BJ (cell line): ENCODE measurements around the gene SCN4A. TPM values are rescaled to one million over a fixed set of nuclear protein-coding genes. Genes with fewer than 3 reads are reported as not detected.
"Not testable (repeated sequence)": the region's sequence is repeated elsewhere in the genome, so short reads cannot be mapped to it uniquely, and the experiment has no call there.

Experiments
- CTCF ChIA-PET: fragments of 350-600 bp; formaldehyde crosslinking; extraction: SDS; loops from one replicate; lab custom pipeline; 2021; ENCODE audit warnings: antibody characterized with exemption, inconsistent platforms; lab: Yijun Ruan, JAX
- POLR2A ChIA-PET: fragments of 300-600 bp; sonication (Branson Sonifier 250); formaldehyde crosslinking; extraction: SDS; loops from one replicate; lab custom pipeline; 2021; ENCODE audit warnings: antibody characterized with exemption; lab: Charles Lee
- DNase-seq: peaks from one replicate; pipeline ENCODE4 v3.0.0-alpha.2; 2011; ENCODE audit warnings: low read depth
- H3K27me3 ChIP-seq: 2 replicates; pipeline ENCODE4 v1.6.0; 2011; ENCODE audit warnings: low read length; ENCODE audit not compliant: control insufficient read depth, insufficient read depth
- H3K36me3 ChIP-seq: 2 replicates; pipeline ENCODE4 v1.5.1; 2011; ENCODE audit warnings: low read length; ENCODE audit not compliant: control insufficient read depth, insufficient read depth
- H3K4me3 ChIP-seq: 2 replicates; pipeline ENCODE4 v1.5.1; 2011; ENCODE audit warnings: low read depth, mild to moderate bottlenecking, control low read depth, low read length
- CTCF ChIP-seq: IDR thresholded peaks from 2 replicates; pipeline ENCODE4 v1.5.1; 2011; ENCODE audit warnings: low read depth, mild to moderate bottlenecking, control low read depth, inconsistent platforms, low read length, moderate library complexity; ENCODE audit not compliant: insufficient read depth
- polyA plus RNA-seq: library from polyadenylated mRNA; depleted of rRNA; stranded (reverse); fragments of >200 nt; gene quantifications from 2 replicates; pipeline ENCODE4 v1.2.3, GENCODE V29; 2011

Gene SCN4A
- polyA plus RNA-seq, 1 experiment, result not detected

- no peaks in the 10 kb centered on the region for H3K36me3 ChIP-seq
- no peak overlapping the region for H3K4me3 ChIP-seq
- ChIA-PET CTCF (interaction anchor here (2.0 to 7.5 kb wide), 5 partner anchors 11 to 217 kb away, joined by 10 to 139 read pairs (median 53); no protein-coding TSS in a partner anchor), POLR2A (no interaction called here)
- no peak for TF ChIP-seq CTCF
- DNase-seq, result no peak
- H3K27me3 ChIP-seq, result peaks cover 6% of the 10 kb centered on the region
Measured at GRCh38 chr17:63916566-63917185, 56.0 kb downstream of the SCN4A start.

GRCh38 chr17:63915753-63916152, 57.0 kb downstream of the SCN4A start:
- CTCF ChIA-PET, result interaction anchor here (0.7 to 7.5 kb wide), 4 partner anchors 12 to 218 kb away, joined by 3 to 139 read pairs (median 32); no protein-coding TSS in a partner anchor
- DNase-seq, result not testable (repeated sequence)

GRCh38 chr17:63914471-63914870, 58.2 kb downstream of the SCN4A start:
- TF ChIP-seq CTCF, result no peak
- no peaks in the 10 kb centered on the region for H3K36me3 ChIP-seq
- CTCF ChIA-PET, result interaction anchor here (1.9 to 7.5 kb wide), 2 partner anchors 10 to 113 kb away, joined by 5 to 139 read pairs; no protein-coding TSS in a partner anchor
- H3K4me3 ChIP-seq, result no peak overlapping the region
- POLR2A ChIA-PET, result no interaction called here
- no peak for DNase-seq
- H3K27me3 ChIP-seq, result peaks cover 12% of the 10 kb centered on the region

More at GRCh38 chr17:63915753-63916152, 57.0 kb downstream of the SCN4A start:
- H3K4me3 ChIP-seq, POLR2A ChIA-PET, H3K36me3 ChIP-seq, H3K27me3 ChIP-seq: not testable (repeated sequence)

GRCh38 chr17:63911657-63912100, 61.0 kb downstream of the SCN4A start:
- no peak for DNase-seq

GRCh38 chr17:63911041-63911635, 61.6 kb downstream of the SCN4A start, which contains the start of gene CSHL1:
TSS of gene CSHL1 (minus strand) at chr17:63911258. CDS start at chr17:63911196, 62 bp downstream.
- H3K4me3 ChIP-seq, result no peak within 1 kb of the TSS
- DNase-seq, result no peak
- H3K27me3 ChIP-seq, result peaks cover 10% of the 10 kb centered on the region
- no peak for TF ChIP-seq CTCF
- CTCF ChIA-PET, result interaction anchor here (0.6 to 4.0 kb wide), 27 partner anchors 8 to 226 kb away, joined by 3 to 27 read pairs (median 7); partner anchors contain the start of genes ERN1 and ICAM2
- POLR2A ChIA-PET, result no interaction called here
- H3K36me3 ChIP-seq, result no peaks in the 10 kb centered on the region

More at GRCh38 chr17:63911657-63912100, 61.0 kb downstream of the SCN4A start:
- Histone ChIP-seq H3K4me3 (no peak overlapping the region), H3K36me3 (no peaks in the 10 kb centered on the region), H3K27me3 (peaks cover 10% of the 10 kb centered on the region)
- TF ChIP-seq CTCF, result peak; percentile 72
- ChIA-PET CTCF (interaction anchor here (0.6 to 4.0 kb wide), 28 partner anchors 8 to 239 kb away, joined by 3 to 27 read pairs (median 5); partner anchors contain the start of genes ERN1 and ICAM2), POLR2A (no interaction called here)
